Measurements from ENCODE around the gene CABLES1.
"Not testable (repeated sequence)": the region's sequence is repeated elsewhere in the genome, so short reads cannot be mapped to it uniquely, and the experiment has no call there.

The CABLES1 gene

DNA sequence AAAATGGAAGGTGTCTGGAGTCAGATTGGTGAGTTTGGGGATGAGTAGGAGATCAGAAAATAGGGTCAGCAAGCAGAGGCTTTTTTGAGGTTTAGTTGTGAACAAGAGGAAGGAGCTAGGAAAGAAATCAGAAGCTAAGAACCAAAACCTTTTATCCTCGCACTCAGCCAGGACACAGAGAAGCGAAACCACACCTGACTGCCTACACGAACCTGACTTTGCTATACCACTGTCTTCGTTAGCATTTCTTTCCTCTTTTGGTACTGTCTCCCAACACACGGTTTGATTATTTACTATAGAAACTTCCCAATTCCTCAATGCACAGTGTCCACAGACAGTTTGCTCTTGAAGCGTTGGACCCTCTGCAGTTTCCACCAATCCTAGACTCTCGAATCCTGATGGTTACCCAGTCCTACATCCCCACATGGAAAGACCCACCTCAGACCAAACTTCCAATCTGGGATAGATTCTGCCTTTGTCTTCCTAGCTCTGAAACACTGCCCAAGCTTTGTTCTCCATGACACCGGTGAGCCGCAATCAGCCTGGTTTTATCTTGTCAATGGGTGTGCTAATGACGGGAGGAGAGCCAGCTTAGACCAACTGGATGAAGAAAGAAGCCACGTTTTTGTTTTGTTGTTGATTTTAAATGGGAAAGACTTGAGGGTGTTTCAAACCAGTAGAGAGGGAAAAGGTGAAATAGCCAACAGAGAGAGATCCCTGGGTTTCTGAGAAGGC, 137.4 kb downstream of the CABLES1 start:
- no peak for DNase-seq

DNA sequence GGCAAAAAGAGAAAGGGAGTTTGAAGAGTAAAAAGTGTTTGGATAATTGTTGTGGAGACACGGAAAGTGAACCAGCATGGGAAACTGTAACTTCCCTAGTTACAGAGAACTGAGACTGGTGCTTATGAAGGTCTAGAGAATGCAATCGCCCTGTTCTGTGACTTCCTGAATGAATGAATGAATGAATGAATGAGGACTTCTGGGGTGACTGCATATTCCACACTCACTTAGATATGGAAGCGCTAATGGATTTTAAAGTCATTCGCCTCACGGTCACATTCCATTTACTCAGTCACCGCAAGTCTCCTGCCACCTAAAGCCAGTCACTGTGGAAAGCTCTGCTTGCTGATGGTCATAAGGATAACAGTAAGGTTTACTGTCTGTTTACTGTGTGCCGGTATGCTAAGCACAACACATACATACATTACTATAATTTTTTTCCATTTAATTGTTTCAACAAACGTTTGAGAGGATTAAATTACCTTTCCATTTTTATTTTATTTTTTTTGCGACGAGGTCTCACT, 138.2 kb downstream of the CABLES1 start:
- no peak for DNase-seq

DNA sequence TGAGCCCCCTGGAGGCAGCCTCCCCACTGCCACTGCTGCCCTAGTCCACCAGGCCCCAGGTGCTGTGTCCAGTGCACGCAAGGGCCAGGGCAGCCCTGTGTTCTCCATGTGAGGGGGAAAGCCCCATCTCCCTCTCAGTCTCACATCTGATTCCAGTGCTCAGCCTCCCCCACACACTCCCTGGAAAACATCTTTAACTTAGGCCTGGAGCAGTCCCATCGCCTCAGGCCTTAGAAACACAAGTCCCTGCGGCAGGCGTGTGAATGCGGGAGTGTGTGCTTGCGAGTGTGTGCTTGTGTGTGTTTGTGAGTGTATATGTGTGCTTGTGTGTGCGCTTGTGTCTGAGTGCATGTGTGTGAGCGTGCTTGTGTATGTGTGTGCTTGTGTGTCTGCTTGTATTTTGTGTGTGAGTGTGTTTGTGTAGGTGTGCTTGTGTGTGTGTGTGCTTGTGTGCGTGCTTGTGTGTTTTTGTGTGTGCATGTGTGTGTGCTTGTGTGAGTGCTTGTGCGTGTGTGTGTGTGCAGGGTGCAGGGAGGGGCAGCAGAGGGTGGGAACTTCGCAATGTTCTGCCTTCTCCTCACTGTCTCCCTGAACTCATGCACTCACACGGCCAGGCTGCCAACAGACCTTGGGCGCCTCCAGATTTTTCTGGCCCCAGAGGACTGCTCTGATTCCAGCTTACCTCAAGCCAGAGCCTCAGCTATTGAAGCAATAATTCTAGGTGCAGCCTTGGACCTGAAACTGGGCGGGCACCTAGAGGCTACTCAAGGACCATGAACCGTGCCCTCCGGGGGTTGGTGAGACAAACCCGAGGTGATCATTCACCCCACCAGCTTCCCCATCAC, 139.6 kb downstream of the CABLES1 start:
- DNase-seq = no peak

DNA sequence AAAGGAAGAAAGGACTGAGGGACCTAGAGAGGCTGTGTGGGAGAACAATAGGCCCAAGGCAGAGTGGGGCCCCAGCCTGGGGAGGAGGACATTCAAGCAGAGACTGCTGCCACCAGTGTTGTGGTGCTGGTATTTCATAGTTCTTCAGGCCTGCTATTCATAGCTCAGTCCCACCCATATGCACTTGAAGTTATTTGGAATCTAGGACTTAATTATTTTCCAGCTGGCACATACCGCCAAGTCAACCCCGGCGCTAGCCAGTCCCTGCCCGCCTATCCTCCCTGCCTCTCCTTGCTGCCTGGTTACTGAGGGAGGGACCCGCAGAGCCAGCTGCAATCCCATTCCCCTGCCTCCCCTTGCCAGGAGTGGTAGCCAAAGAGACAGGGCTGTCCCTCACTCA, 141.2 kb downstream of the CABLES1 start:
- no peak for DNase-seq

DNA sequence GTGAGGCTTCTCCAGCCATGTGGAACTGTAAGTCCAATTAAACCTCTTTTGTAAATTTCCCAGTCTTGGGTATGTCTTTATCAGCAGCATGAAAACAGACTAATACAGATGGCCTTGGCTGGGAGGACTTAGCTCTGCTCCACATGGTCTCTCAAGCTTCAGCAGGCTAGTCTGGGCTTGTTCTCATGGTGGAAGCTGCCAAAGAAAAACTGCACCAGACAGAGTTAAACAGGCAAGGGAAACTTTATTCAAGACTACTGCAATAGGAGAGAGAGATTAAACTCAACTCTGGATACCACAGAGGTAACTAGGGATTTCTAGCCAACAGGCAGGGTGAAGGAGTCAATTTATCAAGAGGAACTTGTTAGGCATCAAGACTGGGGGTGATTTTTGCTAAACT, 142.1 kb downstream of the CABLES1 start:
- no peak for DNase-seq

DNA sequence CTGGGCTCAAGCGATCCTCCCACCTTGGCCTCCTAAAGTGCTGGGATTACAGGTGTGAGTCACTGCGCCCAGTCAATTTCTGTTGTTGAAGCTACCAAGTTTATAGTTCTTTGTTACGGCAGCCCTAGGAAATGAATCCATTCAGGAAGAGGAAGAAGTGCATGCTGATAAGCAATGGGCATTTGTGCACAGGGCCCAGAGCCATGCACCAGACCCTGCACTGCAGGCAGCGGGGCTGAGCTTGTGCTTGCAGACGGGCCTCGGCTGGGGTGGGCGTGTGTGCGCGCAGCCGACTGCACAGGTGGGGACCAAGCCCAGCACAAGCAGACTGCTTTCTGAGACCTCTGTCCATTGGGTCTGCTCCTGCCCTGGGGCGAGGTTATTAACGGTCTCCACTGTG, 144.6 kb downstream of the CABLES1 start:
- DNase-seq = no peak

DNA sequence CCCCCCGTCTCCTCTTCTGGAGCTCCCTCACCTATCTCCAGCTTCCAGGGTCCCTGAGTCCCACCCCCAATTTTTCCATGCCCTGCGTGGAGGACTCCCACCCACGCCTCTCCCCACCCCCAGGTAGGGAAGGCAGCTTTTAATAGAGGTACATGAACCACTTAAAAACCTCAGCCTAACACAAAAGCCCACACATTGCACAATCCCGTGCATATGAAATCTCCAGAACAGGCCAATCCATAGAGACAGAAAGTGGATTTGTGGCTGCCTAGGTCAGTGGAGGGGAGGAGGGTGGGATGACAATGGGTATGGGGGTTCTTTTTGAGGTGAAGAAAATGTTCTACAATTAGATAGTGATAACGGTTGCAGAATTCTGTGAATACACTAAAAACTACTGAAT, 145.6 kb downstream of the CABLES1 start:
- DNase-seq = no peak

DNA sequence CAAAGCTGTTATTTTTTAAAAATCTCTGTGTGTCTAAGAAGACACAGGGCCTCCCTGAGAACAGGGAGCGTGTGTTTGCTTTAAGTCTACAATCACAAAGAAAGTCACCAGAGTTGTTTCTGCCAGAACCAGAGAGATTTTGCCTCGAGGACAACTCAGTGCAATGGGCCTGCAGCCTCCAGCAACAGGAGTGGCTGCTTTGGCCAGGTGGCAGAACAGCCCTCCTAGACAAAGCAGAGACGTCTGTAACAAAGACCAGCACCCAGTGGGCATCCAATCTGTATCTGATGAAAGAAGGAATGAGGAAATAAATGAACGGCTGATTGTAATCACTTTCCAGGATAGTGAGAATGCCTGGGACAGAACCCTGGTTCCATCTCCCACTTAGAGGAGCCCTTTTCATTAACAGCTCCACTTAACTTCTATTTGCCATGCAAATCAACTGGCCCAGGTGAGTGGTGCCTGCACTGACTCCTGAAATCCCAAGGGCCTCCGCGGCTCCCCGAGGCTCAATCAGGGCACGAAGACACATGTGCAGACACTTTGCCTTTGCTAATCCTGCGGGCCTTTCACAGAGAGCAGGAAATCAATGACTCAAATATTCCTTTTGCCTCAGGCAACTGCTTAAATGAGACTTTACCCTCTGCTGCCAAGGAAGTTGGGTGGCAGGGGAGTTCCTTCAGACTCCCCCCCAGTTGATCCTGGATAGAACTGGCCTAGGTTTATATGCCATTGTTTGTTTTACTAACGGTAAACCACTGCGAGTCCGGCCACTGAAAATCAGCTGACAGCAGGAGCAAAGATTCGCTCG, 146.5 kb downstream of the CABLES1 start:
- DNase-seq = no peak

DNA sequence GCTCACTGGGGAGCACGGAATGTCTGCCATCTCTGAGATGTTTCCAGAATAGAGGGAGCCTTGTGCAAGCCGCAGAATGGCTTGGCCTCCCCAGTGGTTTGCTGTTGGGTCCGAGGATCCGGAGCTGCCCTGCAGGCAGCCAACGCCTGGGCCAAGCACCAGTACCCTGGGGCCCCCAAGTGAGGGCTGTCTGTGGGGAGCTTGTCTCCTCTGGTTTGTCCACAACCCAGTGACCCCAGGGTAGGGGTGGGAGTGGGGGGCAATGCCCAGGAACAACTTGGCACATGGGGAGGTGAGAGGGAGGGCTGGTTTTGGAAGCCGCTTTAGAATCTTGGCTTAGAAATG, 147.1 kb downstream of the CABLES1 start:
- no peak for DNase-seq

DNA sequence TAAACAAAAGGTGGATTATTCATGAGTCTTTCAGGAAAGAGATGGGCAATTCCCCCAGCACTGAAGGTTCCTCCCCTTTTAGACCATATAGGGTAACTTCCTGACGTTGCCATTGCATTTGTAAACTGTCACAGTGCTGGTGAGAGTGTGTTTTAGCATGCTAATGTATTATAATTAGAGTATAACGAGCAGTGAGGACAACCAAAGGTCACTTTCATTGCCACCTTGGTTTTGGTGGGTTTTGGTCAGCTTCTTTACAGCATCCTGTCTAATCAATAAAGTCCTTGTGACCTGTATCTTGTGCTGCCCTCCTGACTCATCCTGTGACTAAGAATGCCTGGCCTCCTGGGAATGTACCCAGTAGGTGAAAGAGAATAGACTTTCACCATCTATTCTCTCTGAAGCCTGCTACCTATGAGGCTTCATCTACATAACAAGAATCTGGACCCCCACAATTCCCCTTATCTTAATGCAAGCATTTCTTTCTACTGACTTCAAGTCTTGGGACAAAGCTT, 148.7 kb downstream of the CABLES1 start:
- DNase-seq = peak; percentile 51

DNA sequence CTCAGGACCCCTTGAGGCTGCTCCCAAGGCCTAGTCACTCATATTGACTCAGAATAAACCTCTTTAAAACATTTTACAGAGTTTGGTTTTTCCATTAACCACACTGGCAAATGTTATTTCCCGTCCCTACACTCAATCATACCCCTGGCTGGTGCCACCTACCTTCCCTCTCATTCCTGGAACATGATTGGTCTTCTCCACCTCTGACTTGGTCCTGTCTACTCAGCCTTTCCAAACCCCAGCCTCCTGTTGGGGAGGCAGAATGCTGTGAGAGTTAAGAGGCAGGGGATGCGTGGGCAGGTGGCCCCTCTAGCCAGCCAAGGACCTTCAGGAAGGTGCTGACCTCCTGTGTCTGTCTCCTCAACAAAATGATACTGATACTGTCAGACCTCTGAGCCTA, 149.3 kb downstream of the CABLES1 start:
- peak; percentile 27 for DNase-seq

DNA sequence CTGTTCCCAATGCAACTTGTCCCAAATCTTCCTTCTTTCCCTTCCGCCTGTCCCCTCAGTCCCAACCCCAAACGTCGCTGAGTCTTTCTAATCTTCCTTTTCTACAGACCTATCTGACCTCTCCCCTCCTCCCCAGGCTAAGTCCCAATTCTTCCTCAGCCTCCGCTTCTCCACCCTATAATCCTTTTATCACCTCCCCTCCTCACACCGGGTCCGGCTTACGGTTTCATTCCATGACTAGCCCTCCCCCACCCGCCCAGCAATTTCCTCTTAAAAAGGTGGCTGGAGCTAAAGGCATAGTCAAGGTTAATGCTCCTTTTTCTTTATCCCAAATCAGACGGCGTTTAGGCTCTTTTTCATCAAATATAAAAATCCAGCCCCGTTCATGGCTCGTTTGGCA, 150.3 kb downstream of the CABLES1 start:
- DNase-seq = not testable (repeated sequence)

DNA sequence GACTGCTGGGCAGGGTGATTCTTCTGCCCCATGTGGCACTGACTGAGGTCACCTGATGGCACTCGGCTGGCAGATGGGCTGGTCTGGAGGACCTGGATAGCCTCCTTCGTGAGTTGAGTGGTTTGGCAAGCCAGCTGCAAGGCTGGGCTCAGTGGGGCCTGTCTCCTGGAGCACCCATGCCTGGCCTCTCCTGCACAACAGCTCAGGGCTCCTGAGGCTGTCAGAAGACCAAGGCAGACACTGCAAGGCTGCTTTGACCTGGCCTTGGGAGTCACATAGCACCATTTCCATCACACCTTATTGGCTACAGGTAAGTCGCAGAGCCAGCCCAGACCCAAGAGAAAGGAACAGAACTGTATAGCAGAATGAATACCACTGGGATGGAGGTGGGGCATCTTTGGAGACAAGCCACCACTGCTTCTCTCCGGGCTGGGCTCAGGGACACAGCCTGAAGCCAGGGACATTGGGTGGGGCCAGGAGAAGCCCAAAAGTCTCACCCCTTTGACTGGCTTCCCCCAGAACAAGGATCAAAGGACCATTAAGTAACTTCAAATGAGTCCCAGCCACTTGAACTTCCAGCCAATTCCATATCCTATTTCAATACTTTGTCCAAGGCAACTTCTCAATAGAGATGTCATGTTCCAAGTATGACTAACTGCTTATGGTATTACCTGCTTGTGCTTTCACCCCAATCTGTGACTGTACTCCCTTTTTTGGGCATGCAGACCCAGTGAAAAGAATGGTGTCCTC, 156.3 kb downstream of the CABLES1 start:
- no peak for DNase-seq

DNA sequence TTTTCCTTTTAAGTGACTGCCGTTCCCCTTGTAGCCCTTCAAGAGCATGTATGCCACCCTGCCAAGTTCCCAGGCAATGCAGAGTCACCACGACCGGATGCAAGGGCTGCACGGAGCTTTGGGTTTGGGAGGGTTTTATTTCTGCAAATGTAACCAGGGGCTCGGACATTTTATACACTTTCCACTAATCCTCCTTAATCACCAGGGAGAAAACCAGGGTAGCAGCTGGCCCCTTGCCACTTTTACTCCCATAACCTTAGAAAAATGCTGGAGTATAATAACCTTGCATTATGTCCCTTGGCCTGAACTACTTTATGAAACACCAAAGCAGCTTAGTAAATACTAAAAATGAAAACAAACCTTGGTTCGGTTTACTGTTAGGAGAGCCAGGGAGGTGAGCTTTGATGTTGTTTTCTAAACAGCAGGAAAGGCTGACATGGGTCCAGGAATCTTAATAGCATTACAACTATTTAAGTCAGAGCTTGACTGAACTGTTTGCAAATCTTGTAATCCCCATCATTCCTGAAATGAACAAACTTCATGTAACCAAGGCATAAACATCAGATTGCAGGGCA, 165.0 kb downstream of the CABLES1 start:
- DNase-seq = no peak

DNA sequence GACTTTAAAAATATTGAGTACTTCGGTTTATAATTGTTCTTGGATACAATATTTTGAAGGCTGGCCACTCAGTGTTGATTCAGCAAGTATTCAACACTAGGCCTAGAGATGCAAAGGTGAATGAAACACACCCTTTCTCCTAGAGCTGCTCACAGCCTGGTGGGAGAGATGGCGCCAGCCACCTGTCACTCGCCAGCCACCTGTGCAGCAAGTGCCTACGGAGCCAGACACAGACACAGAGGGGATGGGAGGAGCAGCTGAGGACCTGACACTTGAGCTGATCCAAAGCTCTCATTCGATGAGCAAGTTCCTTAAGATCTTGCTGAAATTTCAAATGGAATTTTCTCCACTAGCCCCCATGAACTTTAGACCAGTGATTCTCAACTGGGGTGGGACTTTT, 166.7 kb downstream of the CABLES1 start:
- no peak for DNase-seq

DNA sequence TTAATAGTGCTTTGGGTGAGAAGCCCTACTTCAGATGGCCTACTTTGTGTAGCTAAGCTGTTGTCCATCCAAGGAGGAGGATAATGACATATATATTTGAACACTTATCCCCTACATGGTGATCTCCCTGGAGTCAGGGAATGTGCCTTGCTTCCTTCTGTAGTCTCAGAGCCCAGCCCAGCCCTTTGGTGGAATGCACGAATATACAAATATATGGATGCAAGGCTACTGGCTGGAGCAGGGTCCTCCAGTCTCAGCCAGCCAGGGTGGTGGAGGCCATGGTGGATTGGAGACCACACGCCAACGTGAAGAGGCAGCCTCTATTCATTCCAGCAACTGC, 167.2 kb downstream of the CABLES1 start:
- DNase-seq = no peak

DNA sequence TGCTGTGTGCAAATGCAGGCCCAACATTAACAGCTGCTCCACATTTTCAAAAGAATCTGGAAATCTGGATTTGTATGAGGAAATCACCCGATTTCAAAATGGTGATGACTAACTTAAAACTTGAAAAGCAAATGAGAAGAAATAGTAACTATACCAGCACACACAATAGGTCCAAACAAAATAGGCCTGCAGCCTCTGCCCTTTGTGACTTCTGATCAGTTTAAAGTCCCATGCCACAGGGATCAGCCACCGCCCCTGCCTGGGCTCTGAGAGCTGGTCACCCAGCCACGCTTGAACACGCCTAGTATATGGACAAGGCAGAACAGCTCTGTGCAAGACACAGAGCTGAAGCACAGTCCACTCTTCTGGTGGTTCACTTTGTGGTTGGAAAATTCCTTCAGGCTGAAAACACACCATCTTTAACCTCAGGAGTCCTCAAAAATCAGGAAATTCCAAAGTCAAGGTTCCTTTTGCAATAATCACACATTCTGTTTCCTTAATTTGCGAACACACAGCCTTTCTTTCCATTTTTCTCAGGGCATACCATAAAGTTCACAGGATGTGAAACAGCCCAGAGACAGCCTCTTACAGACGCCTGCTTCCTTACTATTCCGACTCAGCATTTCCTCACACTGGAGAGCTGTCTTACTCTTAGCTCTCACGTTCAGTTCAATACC, 167.7 kb downstream of the CABLES1 start:
- DNase-seq = no peak

DNA sequence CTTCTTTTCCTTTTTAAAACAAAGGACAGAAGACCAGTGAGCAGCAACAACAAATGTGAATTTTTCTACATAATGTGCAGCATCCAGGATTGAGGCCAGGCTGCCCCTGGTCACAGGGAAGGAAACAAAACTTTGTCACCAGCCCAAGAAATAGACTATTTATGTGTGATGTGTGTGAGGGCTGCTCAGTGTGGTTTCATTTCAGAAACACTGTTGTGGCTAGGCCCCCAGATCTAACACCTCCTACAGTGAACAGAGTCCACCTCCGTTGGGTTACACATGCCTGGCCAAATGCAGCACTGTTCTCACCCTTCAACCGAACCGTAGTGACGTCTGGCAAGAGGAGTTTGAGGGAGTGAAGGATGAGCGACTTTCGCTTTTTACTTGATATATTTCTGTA, 171.5 kb downstream of the CABLES1 start:
- DNase-seq = no peak

DNA sequence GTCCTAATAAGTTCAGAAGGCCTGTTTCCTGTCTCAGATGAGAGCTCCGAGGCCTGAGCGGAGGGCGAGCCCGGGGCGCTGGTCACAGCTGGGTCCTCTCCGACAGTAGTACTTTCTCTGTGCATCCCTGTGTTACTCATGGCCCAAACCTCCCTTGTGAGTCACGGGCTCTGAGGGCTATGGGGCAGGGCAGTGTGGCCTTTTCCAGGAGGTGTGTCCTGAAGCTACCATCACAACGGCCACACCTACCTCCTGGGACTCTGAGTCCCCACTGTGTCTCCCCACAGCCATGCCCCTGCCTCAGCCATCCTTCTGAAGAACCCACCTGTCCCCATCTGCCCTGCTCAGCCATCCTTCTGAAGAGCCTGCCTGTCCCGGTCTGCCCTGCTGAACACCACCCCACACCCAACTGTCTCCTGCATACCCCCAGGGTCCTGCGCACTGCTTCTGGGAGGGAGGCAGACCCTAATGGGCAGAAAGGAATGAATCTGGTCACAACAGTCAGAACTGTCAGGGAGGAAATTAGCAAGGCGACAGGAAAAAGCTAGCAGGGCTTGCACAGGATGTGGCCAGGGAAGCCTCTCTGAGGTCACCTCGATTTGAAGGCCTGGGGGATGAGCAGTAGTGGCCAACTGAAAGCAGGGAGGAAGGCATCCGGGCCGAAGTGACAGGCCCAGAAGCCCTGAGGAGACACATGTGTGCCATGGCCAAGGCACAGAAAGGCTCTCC, 172.4 kb downstream of the CABLES1 start:
- DNase-seq = peak; percentile 11
